ENCODE measurements around the gene CFAP46.
"Not testable (repeated sequence)": the region's sequence is repeated elsewhere in the genome, so short reads cannot be mapped to it uniquely, and the experiment has no call there.

Gene CFAP46

DNA sequence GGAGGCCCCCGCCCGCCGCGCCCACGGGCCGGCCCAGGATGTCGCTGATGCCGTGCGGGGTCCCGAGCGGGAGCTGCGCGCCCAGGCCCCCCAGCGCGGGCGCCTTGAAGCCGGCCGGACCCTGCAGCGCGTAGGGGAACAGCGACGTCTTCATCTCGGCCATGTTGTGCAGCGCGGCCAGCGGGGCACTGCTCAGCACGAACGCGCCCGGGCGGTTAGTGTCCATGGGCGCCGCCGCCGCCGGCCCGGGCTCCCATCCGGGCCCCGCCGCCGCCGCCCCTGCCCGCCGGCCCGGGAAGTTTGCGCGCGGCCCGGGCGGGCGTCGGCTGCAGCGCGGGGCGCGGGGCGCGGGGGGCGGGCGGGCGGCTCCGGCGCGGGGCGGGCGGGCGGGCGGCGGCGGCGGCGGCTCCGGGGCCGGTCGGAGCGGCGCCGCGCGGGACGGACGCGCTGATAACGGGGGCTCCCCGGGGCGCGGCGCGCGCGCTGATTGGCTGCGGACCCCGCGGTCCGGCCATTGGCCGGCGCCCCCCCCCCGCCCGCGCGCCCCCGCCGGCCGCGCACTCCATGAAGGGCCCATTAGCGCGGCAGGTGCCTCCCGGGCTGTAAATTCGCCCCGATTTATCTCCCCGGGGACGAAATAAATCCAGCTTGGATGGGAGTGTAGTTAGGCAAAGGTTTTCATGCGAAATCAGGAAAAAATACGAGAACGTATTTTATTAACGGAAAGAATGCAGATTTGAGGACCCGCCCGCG lies 156.5 kb downstream of the CFAP46 start, which contains the start of gene NKX6-2:
Gene NKX6-2, minus strand, starts transcription at position 425 of the 753 bp plus-strand sequence. Its CDS starts 199 bp downstream, at position 226.
- DNase-seq: no peak

- no peak for DNase-seq
Measured at GRCh38 chr10:132784866-132785722, 157.3 kb downstream of the CFAP46 start.

GRCh38 chr10:132783940-132784865 lies 158.2 kb downstream of the CFAP46 start:
- no peak for DNase-seq

GRCh38 chr10:132783165-132783939 lies 159.0 kb downstream of the CFAP46 start:
- DNase-seq: no peak

GRCh38 chr10:132781556-132781955 lies 160.8 kb downstream of the CFAP46 start:
- no peak for DNase-seq

- no peak for DNase-seq
Measured at GRCh38 chr10:132780356-132780755, 162.0 kb downstream of the CFAP46 start.

GRCh38 chr10:132779549-132780294 lies 162.6 kb downstream of the CFAP46 start:
- DNase-seq: no peak

- DNase-seq: no peak
Measured at GRCh38 chr10:132777441-132777840, 164.9 kb downstream of the CFAP46 start.

DNA sequence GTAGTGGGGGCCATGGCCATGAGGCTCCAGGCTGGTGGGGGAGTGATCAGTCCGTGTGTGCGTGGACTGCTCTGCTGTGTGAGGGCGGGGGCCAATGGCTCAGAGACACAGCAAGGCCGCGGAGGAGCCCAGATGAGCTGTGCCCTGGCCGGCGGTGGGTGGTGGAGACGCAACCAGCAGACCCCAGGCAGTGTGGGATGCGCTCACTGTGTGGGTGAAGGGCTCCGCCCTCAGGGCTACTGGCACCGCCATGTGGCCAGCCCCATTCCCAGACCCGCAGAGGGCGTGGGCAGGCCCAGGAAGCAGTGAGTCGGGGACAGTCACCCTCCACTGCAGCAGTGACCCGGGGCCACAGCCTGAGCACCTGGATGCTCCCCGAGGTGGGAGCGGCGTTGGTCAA lies 165.5 kb downstream of the CFAP46 start:
- no peak for DNase-seq

DNA sequence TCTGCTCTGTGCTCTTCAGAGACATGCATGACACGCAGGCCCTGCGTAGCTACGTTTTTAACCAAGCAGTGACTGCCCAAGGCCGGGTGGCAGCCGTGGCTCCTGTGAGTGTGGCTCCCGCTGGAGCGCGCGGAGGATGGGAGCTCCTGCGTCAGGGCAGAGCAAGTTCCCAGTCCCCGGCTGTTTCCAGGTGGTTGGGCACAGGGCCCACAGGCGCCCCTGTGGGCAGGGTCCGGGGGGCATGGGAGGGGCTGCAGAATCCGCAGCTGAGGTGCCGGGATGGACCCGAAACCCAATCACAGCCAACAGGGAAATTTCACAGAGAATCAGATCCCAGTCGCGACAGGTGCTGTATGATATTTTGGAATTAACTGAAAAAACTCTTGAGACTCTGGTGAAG lies 166.2 kb downstream of the CFAP46 start:
- DNase-seq: no peak

DNA sequence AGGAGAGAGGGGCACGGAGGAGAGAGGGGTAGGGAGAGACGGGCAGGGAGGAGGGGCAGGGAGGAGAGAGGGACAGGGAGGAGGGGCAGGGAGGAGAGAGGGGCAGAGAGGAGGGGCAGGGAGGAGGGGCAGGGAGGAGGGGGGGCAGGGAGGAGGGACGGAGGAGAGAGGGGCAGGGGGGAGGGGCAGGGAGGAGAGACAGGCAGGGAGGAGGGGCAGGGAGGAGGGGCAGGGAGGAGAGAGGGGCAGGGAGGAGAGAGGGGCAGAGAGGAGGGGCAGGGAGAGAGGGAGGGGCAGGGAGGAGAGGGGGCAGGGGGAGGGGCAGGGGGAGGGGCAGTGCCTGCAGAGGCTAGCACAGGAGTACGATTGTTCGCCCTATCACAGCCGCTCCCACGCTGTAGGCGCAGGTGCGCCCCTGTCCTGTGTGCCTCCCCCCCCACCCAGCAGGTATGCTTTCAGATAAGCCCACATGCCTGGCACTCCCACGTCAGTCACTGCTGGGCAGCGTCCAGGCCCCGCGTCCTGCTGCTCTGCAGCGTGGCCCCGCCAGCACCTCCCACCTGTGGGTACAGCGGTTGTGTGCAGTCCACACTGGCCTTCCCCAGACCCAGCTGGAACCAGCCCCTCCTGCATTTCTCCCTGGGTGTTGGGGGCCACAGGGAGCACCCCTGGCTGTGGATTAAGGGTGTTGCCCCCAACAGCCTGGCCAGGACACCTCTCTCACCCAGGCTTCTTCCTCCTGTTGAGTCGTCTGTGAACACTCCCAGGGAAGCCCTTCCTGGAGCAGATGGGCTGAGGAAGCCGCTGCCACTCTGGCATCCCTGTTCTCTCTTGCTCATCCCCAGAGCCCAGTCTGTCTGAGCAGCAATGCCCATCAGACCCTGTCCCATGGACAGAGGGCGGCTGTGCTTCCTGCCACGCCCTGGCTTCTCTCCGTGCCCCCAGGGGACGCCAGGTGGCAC lies 167.2 kb downstream of the CFAP46 start:
- no peak for DNase-seq

- no peak for DNase-seq
Measured at GRCh38 chr10:132774181-132774901, 168.0 kb downstream of the CFAP46 start.

DNA sequence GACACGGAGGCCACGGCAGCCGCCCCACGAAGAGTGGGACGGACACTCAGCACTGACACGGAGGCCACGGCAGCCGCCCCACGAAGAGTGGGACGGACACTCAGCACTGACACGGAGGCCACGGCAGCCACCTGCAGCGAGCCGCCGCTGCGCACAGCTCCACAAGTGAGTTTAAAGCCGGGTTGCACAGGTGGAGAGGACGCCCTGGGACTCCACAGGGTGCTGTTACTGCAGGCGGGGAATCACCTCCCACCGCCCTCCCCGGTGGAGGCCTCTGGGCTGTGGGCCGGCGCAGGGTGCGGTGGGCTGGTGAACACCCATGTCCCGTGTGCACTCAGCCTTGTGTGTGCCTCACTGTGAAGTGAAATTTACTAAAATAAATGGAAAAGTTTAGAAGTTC lies 169.6 kb downstream of the CFAP46 start:
- not testable (repeated sequence) for DNase-seq

DNA sequence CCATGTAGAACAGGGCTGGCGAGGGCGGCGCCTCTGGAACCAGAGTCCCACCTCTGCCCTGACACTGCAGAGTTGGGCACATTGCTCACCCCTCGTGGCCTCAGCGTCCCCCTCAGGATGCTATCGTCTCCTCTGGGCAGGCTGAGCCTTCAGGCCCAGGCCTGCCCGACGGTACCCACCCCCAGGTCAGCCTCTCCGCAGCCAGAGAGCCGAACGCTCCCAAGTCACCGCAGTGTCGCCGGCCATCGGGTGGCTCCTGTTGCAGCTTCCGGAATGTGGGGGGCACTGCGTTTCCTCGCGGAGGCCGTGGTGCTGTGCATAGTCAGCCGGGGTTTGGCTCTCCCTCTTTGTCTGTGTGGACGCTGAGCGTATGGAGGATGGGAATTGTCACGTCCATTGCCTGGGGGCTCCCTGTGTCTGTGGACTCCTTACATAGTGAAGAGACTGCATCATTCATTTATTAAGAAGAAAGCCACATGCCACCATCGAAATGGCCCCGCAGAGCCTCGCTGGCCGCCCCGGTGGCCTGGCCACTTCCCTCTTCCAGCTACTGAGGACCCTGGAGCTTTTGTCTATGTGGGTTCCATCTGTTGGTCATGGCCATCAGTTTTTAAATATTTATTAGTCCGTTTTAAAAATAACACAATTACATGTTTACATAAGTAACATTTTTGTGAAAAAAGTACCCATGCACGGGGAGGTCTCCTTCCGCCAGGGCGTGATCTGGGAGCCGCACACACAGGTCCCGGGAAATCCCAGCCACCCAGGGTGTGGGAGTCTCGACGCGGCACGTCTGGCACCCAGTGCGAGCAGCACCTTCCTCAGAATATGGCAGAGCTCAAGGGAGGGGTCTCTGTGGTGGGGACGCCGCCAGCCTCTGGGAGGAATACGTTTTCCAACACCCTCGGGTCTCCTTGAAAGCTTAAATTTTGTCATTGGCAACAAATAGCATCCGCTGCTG lies 172.0 kb downstream of the CFAP46 start:
- DNase-seq: no peak

GRCh38 chr10:132768346-132769248 lies 173.8 kb downstream of the CFAP46 start:
- no peak for DNase-seq

- DNase-seq: no peak
Measured at GRCh38 chr10:132766291-132766690, 176.1 kb downstream of the CFAP46 start.

GRCh38 chr10:132765435-132765834 lies 176.9 kb downstream of the CFAP46 start:
- no peak for DNase-seq

All from T-helper 9 cell (primary cell).